OCI-LY7 (cell line): ENCODE data around the gene VASH2. TPM values are rescaled to one million over a fixed set of nuclear protein-coding genes. Genes with fewer than 3 reads are reported as not detected.
"Not testable (repeated sequence)": the region's sequence is repeated elsewhere in the genome, so short reads cannot be mapped to it uniquely, and the experiment has no call there.

Experiments
- BruUV-seq: library from RNA; stranded (reverse); fragments of 400-500 nt; replicated peaks from 2 replicates; lab custom pipeline; 2021; lab: Mats Ljungman, UMichigan
- CTCF ChIA-PET: fragments of 300-600 bp; sonication (Branson Sonifier 250); formaldehyde crosslinking; loops from one replicate; lab custom pipeline; 2022; ENCODE audit warnings: antibody characterized with exemption; ENCODE audit not compliant: unreplicated experiment; lab: Charles Lee
- POLR2A ChIA-PET: fragments of 300-600 bp; sonication (Branson Sonifier 250); formaldehyde crosslinking; loops from one replicate; lab custom pipeline; 2022; ENCODE audit warnings: antibody characterized with exemption; lab: Charles Lee
- DNase-seq: peaks from one replicate; pipeline ENCODE4 v3.0.0-alpha.2; 2015; ENCODE audit warnings: low spot score
- H2AFZ ChIP-seq: fragments of 200-600 bp; sonication (generic), shearing (Covaris generic); 2 replicates; pipeline ENCODE4 v1.6.1; 2014; ENCODE audit warnings: mild to moderate bottlenecking, antibody characterized with exemption, low read length, moderate library complexity
- H3K27ac ChIP-seq: fragments of 200-600 bp; sonication (generic); 2 replicates; pipeline ENCODE4 v1.5.1; 2014; ENCODE audit warnings: mixed run types, low read depth, mild to moderate bottlenecking, moderate library complexity, low read length, inconsistent platforms; ENCODE audit not compliant: poor library complexity, severe bottlenecking
- H3K36me3 ChIP-seq: fragments of 200-600 bp; sonication (generic); 2 replicates; pipeline ENCODE4 v1.6.1; 2014; ENCODE audit warnings: mild to moderate bottlenecking, antibody characterized with exemption, low read length, moderate library complexity, mixed read lengths; ENCODE audit not compliant: insufficient read depth
- H3K4me1 ChIP-seq: fragments of 200-600 bp; sonication (generic); 2 replicates; pipeline ENCODE4 v1.5.1; 2014; ENCODE audit warnings: mild to moderate bottlenecking, low read length; ENCODE audit not compliant: insufficient read depth, poor library complexity, severe bottlenecking
- H3K4me2 ChIP-seq: fragments of 200-600 bp; sonication (generic); 2 replicates; pipeline ENCODE4 v1.6.1; 2014; ENCODE audit warnings: mild to moderate bottlenecking, low read length
- H3K4me3 ChIP-seq: fragments of 200-600 bp; sonication (generic); 2 replicates; pipeline ENCODE4 v1.5.1; 2014; ENCODE audit warnings: mild to moderate bottlenecking, low read depth, low read length; ENCODE audit not compliant: poor library complexity, severe bottlenecking
- H3K79me2 ChIP-seq: fragments of 200-600 bp; sonication (generic); 2 replicates; pipeline ENCODE4 v1.6.1; 2016; ENCODE audit warnings: low read depth, mild to moderate bottlenecking, low read length, moderate library complexity, mixed read lengths; ENCODE audit not compliant: insufficient read depth
- H3K9me2 ChIP-seq: fragments of 200-600 bp; sonication (generic); 2 replicates; pipeline ENCODE4 v1.6.1; 2016; ENCODE audit warnings: mild to moderate bottlenecking, low read length, mixed read lengths; ENCODE audit not compliant: insufficient read depth
- H3K9me3 ChIP-seq: fragments of 200-600 bp; sonication (generic); 2 replicates; pipeline ENCODE4 v1.6.1; 2014; ENCODE audit warnings: mild to moderate bottlenecking, mixed run types, low read length, mixed read lengths
- H4K20me1 ChIP-seq: fragments of 200-600 bp; sonication (generic); 2 replicates; pipeline ENCODE4 v1.6.1; 2014; ENCODE audit warnings: mild to moderate bottlenecking, antibody characterized with exemption, low read length, moderate library complexity, mixed read lengths; ENCODE audit not compliant: insufficient read depth
- EZH2phosphoT487 ChIP-seq: fragments of 200-600 bp; sonication (generic); IDR thresholded peaks from 2 replicates; pipeline ENCODE4 v1.6.1; 2018; ENCODE audit warnings: low read depth, borderline replicate concordance, mild to moderate bottlenecking, mixed run types, antibody characterized with exemption, low read length, moderate library complexity, mixed read lengths
- intact Hi-C: fragments of 100-400 bp; cut with micrococcal nuclease; formaldehyde crosslinking; loops from one replicate; pipeline ENCODE4 v1.10.0; 2022; ENCODE audit not compliant: unreplicated experiment
- total RNA-seq, 2 experiments: library from RNA; depleted of rRNA in 1 of 2; stranded (reverse); fragments of >200 nt in 1 of 2; shearing (Covaris generic) in 1 of 2; gene quantifications; 2 replicates each; pipeline ENCODE4 v1.2.3, GENCODE V29; 2014 to 2022
- TF ChIP-seq, protein P1 (sequence below): fragments of 200-600 bp; sonication (generic); conservative IDR thresholded peaks from 2 replicates; pipeline ENCODE4 v1.5.1; 2014; ENCODE audit warnings: mild to moderate bottlenecking, antibody characterized with exemption, low read length, moderate library complexity, mixed read lengths

The VASH2 gene
- total RNA-seq, 2 experiments from 2014 or later, result 7.3 to 7.4 TPM

DNA sequence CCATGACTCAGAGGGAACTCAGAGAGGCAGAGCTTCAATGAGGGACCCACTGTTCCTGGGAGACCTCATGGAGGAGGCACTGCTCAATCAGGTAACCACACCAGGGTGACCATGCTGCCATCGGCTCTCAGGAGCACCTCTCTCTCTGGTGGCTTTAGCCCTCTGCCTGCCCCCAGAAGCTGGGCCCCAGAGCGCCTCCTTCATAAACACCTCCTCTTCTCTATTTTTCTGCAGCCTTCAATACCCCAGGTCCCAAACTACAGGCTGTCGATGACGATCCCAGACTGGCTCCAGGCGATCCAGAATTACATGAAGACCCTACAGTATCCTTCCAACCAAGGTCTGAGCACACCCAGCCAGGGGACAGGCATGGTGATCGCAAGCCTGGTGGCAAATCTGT is 10.6 kb downstream of the VASH2 start:
- intact Hi-C loops, result no loop called here
- peaks cover 31% of the 10 kb centered on the region for H3K4me1 ChIP-seq
- POLR2A ChIA-PET, result no interaction called here

DNA sequence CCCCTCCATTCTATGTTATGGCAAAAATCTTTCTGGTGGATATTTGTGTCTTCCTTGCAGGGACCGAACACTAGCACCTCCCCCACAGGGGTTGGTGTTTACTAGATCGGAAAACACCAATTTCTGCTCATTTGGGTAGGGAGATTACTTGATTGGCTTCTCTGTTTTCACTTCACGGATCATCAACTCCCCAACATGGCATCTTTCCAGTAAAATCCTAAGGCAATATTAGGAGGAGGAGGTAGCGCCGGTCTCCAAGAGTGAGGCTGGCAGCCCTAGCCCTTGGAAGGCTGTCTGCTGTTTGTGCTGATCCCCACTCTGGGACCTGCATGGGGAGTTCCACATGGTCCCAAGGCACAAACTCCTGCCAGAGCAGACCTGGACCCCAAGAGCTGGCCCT is 12.2 kb downstream of the VASH2 start:
- CTCF ChIA-PET, result interaction anchor here (0.6 kb wide), 1 partner anchor 226 kb away, joined by 3 read pairs; no protein-coding TSS in a partner anchor
- intact Hi-C loops, result no loop called here
- Histone ChIP-seq H3K4me3 (no peak overlapping the region), H4K20me1 (no peaks in the 10 kb centered on the region), H3K27ac (no peak overlapping the region), H3K79me2 (no peaks in the 10 kb centered on the region), H2AFZ (no peak overlapping the region), H3K4me2 (no peak overlapping the region), H3K9me2 (no peaks in the 10 kb centered on the region), H3K9me3 (no peaks in the 10 kb centered on the region), H3K4me1 (peaks cover 20% of the 10 kb centered on the region), H3K36me3 (no peaks in the 10 kb centered on the region)
- TF ChIP-seq, protein P1, sequence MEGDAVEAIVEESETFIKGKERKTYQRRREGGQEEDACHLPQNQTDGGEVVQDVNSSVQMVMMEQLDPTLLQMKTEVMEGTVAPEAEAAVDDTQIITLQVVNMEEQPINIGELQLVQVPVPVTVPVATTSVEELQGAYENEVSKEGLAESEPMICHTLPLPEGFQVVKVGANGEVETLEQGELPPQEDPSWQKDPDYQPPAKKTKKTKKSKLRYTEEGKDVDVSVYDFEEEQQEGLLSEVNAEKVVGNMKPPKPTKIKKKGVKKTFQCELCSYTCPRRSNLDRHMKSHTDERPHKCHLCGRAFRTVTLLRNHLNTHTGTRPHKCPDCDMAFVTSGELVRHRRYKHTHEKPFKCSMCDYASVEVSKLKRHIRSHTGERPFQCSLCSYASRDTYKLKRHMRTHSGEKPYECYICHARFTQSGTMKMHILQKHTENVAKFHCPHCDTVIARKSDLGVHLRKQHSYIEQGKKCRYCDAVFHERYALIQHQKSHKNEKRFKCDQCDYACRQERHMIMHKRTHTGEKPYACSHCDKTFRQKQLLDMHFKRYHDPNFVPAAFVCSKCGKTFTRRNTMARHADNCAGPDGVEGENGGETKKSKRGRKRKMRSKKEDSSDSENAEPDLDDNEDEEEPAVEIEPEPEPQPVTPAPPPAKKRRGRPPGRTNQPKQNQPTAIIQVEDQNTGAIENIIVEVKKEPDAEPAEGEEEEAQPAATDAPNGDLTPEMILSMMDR, result no peak
- no peak for TF ChIP-seq EZH2phosphoT487
- no TSS peak for BruUV-seq
- no peak for DNase-seq
- POLR2A ChIA-PET, result no interaction called here

More for the DNA sequence above, 10.6 kb downstream of the VASH2 start:
- Histone ChIP-seq H3K4me3 (no peak overlapping the region), H3K36me3 (no peaks in the 10 kb centered on the region), H3K9me3 (no peaks in the 10 kb centered on the region), H4K20me1 (no peaks in the 10 kb centered on the region), H3K9me2 (no peaks in the 10 kb centered on the region), H3K27ac (no peak overlapping the region), H2AFZ (no peak overlapping the region), H3K4me2 (no peak overlapping the region), H3K79me2 (no peaks in the 10 kb centered on the region)
- no TSS peak for BruUV-seq
- TF ChIP-seq, protein P1, result no peak
- no peak for TF ChIP-seq EZH2phosphoT487
- CTCF ChIA-PET, result no interaction called here
- no peak for DNase-seq

DNA sequence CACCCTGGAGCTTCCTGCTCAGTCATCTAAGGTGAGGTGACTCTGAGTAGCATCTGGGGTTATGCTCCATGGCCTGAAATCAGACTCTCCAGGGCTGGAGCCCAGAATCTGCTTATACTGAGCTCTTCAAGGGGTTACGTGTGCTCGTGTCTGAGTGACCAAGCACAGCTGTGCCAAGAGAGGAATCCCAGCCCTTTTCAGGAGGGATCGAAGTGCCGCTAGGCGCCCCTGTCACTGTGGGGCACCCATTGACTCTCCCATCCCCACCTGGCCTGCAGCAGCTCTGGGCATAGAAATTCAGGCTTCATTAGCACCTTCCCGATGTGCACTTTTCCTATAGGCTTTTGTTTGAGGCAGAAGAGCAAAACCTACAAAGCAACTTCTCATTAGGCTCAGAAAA is 13.8 kb downstream of the VASH2 start:
- no TSS peak for BruUV-seq
- CTCF ChIA-PET, result no interaction called here
- Histone ChIP-seq H3K79me2 (no peaks in the 10 kb centered on the region), H2AFZ (no peak overlapping the region), H3K4me2 (no peak overlapping the region), H4K20me1 (no peaks in the 10 kb centered on the region), H3K27ac (no peak overlapping the region), H3K4me3 (no peak overlapping the region), H3K36me3 (no peaks in the 10 kb centered on the region), H3K9me2 (no peaks in the 10 kb centered on the region), H3K4me1 (peaks cover 19% of the 10 kb centered on the region), H3K9me3 (no peaks in the 10 kb centered on the region)
- TF ChIP-seq EZH2phosphoT487, result no peak
- TF ChIP-seq, protein P1, result no peak
- POLR2A ChIA-PET, result interaction anchor here (0.6 kb wide), 1 partner anchor 1670 kb away, joined by 3 read pairs; no protein-coding TSS in a partner anchor
- DNase-seq, result no peak
- intact Hi-C loops, result no loop called here

DNA sequence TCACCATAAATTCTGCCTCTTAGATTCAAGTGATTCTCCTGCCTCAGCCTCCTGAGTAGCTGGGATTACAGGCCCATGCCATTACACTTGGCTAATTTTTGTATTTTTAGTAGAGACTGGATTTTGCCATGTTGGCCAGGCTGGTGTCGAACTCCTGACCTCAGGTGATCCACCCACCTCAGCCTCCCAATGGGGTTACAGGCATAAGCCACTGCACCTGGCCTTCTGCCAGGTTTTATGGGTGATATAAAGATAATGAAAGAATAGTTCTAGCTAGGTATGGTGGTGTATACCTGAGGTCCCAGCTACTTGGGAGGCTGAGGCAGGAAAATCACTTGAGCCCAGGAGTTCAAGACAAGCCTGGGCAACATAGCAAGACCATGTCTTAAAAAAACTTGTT is 14.7 kb downstream of the VASH2 start:
- H3K4me2 ChIP-seq, DNase-seq, H3K36me3 ChIP-seq, intact Hi-C loops, BruUV-seq, H2AFZ ChIP-seq, H4K20me1 ChIP-seq, H3K27ac ChIP-seq, H3K9me2 ChIP-seq, CTCF ChIA-PET, H3K9me3 ChIP-seq, H3K4me3 ChIP-seq, H3K79me2 ChIP-seq: not testable (repeated sequence)
- POLR2A ChIA-PET, result interaction anchor here (0.5 to 0.8 kb wide), 5 partner anchors 11 to 905 kb away, joined by 3 to 6 read pairs (median 3); no protein-coding TSS in a partner anchor
- peaks cover 12% of the 10 kb centered on the region for H3K4me1 ChIP-seq
